ENCODE results near the gene OTOG.

The OTOG gene

GRCh38 chr11:17543574-17544180 lies 3.4 kb upstream of the OTOG start:
- H3K27me3 ChIP-seq = peaks cover 73% of the 10 kb centered on the region
- peaks cover 0 to 4% of the 10 kb centered on the region in 2 experiments for H3K4me1 ChIP-seq (ENCODE audit: control insufficient read depth in 1 of 2, insufficient read depth in 1 of 2, low read depth in 1 of 2, low read length in 1 of 2)
- no peak overlapping the region for H3K4me3 ChIP-seq (ENCODE audit: low read depth in 1 of 2, low read length in 1 of 2)
- no peaks in the 10 kb centered on the region for H3K9me3 ChIP-seq
- H3K27ac ChIP-seq = no peak overlapping the region
- H3K36me3 ChIP-seq = no peaks in the 10 kb centered on the region
- TF ChIP-seq, protein P1, sequence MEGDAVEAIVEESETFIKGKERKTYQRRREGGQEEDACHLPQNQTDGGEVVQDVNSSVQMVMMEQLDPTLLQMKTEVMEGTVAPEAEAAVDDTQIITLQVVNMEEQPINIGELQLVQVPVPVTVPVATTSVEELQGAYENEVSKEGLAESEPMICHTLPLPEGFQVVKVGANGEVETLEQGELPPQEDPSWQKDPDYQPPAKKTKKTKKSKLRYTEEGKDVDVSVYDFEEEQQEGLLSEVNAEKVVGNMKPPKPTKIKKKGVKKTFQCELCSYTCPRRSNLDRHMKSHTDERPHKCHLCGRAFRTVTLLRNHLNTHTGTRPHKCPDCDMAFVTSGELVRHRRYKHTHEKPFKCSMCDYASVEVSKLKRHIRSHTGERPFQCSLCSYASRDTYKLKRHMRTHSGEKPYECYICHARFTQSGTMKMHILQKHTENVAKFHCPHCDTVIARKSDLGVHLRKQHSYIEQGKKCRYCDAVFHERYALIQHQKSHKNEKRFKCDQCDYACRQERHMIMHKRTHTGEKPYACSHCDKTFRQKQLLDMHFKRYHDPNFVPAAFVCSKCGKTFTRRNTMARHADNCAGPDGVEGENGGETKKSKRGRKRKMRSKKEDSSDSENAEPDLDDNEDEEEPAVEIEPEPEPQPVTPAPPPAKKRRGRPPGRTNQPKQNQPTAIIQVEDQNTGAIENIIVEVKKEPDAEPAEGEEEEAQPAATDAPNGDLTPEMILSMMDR (IDR thresholded peaks at IDR 0.05) = no peak

GRCh38 chr11:17544181-17544622 lies 2.9 kb upstream of the OTOG start, which contains the start of gene USH1C:
Gene USH1C (minus strand): TSS chr11:17544416. CDS start chr11:17544307, 109 bp downstream.
- peaks cover 77% of the 10 kb centered on the region for H3K27me3 ChIP-seq
- TF ChIP-seq, protein P1 (IDR thresholded peaks at IDR 0.05) = no peak

GRCh38 chr11:17546240-17546639 lies 819 bp upstream of the OTOG start:
- Histone ChIP-seq H3K36me3 (no peaks in the 10 kb centered on the region), H3K4me1 (ENCODE audit: control insufficient read depth in 1 of 2, insufficient read depth in 1 of 2, low read depth in 1 of 2, low read length in 1 of 2) (peaks cover 0 to 4% of the 10 kb centered on the region in 2 experiments), H3K9me3 (no peaks in the 10 kb centered on the region), H3K27me3 (peaks cover 83% of the 10 kb centered on the region), H3K27ac (no peak overlapping the region), H3K4me3 (ENCODE audit: low read depth in 1 of 2, low read length in 1 of 2) (no peak overlapping the region)
- TF ChIP-seq, protein P1 (IDR thresholded peaks at IDR 0.05) = no peak

More at GRCh38 chr11:17544181-17544622, 2.9 kb upstream of the OTOG start, which contains the start of gene USH1C:
- Histone ChIP-seq H3K27ac (no peak within 1 kb of the TSS), H3K9me3 (no peaks in the 10 kb centered on the region), H3K36me3 (no peaks in the 10 kb centered on the region), H3K4me3 (ENCODE audit: low read depth in 1 of 2, low read length in 1 of 2) (no peak within 1 kb of the TSS), H3K4me1 (ENCODE audit: control insufficient read depth in 1 of 2, insufficient read depth in 1 of 2, low read depth in 1 of 2, low read length in 1 of 2) (peaks cover 0 to 4% of the 10 kb centered on the region in 2 experiments)

DNA sequence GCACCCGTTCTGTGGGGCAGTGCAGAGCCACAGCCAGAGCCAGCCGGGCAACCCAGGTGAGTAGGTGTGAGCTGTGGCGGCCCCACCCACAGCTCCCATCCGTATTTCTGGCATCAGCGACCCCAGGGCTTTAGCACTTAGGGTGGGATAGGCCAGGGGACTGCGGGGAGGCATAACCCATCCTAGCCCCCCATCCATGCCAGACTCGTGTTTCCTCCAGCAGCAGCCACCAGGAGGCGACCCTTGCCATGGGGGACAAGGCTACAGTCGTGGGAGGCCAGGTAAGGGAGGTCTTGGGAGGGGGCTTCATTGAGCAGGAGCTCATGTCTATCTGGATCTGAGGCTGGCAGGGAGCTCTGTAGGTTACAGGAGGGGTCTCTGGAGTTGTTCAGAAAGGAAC lies 873 bp downstream of the OTOG start:
- TF ChIP-seq, protein P1 (IDR thresholded peaks at IDR 0.05) = no peak
- H3K27me3 ChIP-seq = peaks cover 66% of the 10 kb centered on the region
- no peaks in the 10 kb centered on the region for H3K36me3 ChIP-seq

DNA sequence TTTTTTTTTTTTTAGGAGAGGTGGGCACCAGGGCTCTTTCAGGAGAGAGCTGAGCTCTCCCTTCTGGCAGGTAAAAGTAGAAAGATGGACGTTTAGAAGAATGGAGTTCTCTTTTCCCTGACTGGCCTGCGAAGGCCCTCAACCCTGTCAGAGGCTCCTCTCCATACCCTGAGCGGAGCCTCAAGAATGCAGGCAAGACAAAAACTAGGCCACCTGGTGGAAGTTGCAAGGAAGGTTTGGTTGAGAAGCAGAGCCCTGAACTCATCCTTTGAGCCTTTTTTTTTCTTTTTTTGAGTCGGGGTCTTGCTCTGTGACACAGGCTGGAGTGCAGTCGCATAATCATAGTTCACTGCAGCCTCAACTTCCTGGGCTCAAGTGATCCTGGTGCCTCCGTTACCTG lies 1.4 kb downstream of the OTOG start:
- TF ChIP-seq, protein P1 (IDR thresholded peaks at IDR 0.05) = no peak
- no peaks in the 10 kb centered on the region for H3K9me3 ChIP-seq
- peaks cover 61% of the 10 kb centered on the region for H3K27me3 ChIP-seq
- no peaks in the 10 kb centered on the region for H3K36me3 ChIP-seq
- peaks cover 0 to 4% of the 10 kb centered on the region in 2 experiments for H3K4me1 ChIP-seq (ENCODE audit: control insufficient read depth in 1 of 2, insufficient read depth in 1 of 2, low read depth in 1 of 2, low read length in 1 of 2)
- no peak overlapping the region for H3K4me3 ChIP-seq (ENCODE audit: low read depth in 1 of 2, low read length in 1 of 2)
- H3K27ac ChIP-seq = no peak overlapping the region

More for the DNA sequence above, 873 bp downstream of the OTOG start:
- Histone ChIP-seq H3K9me3 (no peaks in the 10 kb centered on the region), H3K27ac (no peak overlapping the region), H3K4me3 (ENCODE audit: low read depth in 1 of 2, low read length in 1 of 2) (no peak overlapping the region), H3K4me1 (ENCODE audit: control insufficient read depth in 1 of 2, insufficient read depth in 1 of 2, low read depth in 1 of 2, low read length in 1 of 2) (peaks cover 0 to 4% of the 10 kb centered on the region in 2 experiments)
